HEK293 (cell line): ENCODE data around the gene ARHGAP15.

ENCODE experiments used
- CTCF ChIA-PET: fragments of 350-600 bp; formaldehyde crosslinking; extraction: SDS; loops from one replicate; lab custom pipeline; 2021; ENCODE audit warnings: antibody characterized with exemption; lab: Yijun Ruan, JAX
- POLR2A ChIA-PET: fragments of 300-600 bp; formaldehyde crosslinking; extraction: SDS; loops from one replicate; lab custom pipeline; 2020; ENCODE audit warnings: antibody characterized with exemption, inconsistent platforms; lab: Yijun Ruan, JAX
- H3K27ac ChIP-seq: fragments of 200-500 bp; sonication (Bioruptor generic); 2 replicates; pipeline ENCODE4 v1.5.1; 2014; ENCODE audit warnings: low read depth, low read length, control low read depth, inconsistent platforms; ENCODE audit errors: extremely low read depth
- H3K36me3 ChIP-seq, 2 experiments: fragments of 200-500 bp in 1 of 2; sonication (Bioruptor generic) in 1 of 2; 1 replicate in 1 of 2; 2 replicates in 1 of 2; pipeline ENCODE4 v1.5.1; 2014 to 2017; ENCODE audit warnings: inconsistent platforms in 2 of 2, low read length in 2 of 2; ENCODE audit not compliant: control insufficient read depth in 2 of 2, insufficient read depth in 1 of 2
- H3K4me1 ChIP-seq: fragments of 200-500 bp; sonication (Bioruptor generic); 2 replicates; pipeline ENCODE4 v1.5.1; 2014; ENCODE audit warnings: mild to moderate bottlenecking, low read length, inconsistent platforms; ENCODE audit not compliant: control insufficient read depth, insufficient read depth
- H3K4me3 ChIP-seq: 2 replicates; pipeline ENCODE4 v1.5.1; 2011; ENCODE audit warnings: low read depth, mild to moderate bottlenecking, control low read depth, low read length, moderate library complexity
- H3K9me3 ChIP-seq: fragments of 200-500 bp; sonication (Bioruptor generic); 2 replicates; pipeline ENCODE4 v1.5.1; 2014; ENCODE audit warnings: low read depth, low read length, inconsistent platforms; ENCODE audit not compliant: control insufficient read depth, insufficient read depth
- AEBP2 ChIP-seq: fragments of 450-650 bp; formaldehyde crosslinking; IDR thresholded peaks from 2 replicates; pipeline ENCODE4 v1.5.1; 2016; ENCODE audit warnings: missing biosample characterization, missing genetic modification characterization, borderline replicate concordance
- ATF2 ChIP-seq: fragments of 450-650 bp; formaldehyde crosslinking; IDR thresholded peaks from 2 replicates; pipeline ENCODE4 v1.5.1; 2016; ENCODE audit warnings: missing biosample characterization, missing genetic modification characterization, low read depth
- BCL11B ChIP-seq: fragments of 450-650 bp; formaldehyde crosslinking; IDR thresholded peaks from 2 replicates; pipeline ENCODE4 v1.5.1; 2016; ENCODE audit warnings: low read depth, missing biosample characterization, missing genetic modification characterization
- HIC1 ChIP-seq: fragments of 450-650 bp; formaldehyde crosslinking; IDR thresholded peaks from 2 replicates; pipeline ENCODE4 v1.5.1; 2016; ENCODE audit warnings: missing biosample characterization, missing genetic modification characterization
- INSM2 ChIP-seq: fragments of 450-650 bp; formaldehyde crosslinking; IDR thresholded peaks from 2 replicates; pipeline ENCODE4 v1.5.1; 2016; ENCODE audit warnings: missing biosample characterization, missing genetic modification characterization
- MZF1 ChIP-seq: fragments of 450-650 bp; formaldehyde crosslinking; IDR thresholded peaks from 2 replicates; pipeline ENCODE4 v1.5.1; 2017; ENCODE audit warnings: missing biosample characterization, missing genetic modification characterization, borderline replicate concordance
- PBX3 ChIP-seq: sonication (generic); formaldehyde crosslinking; IDR thresholded peaks from 2 replicates; pipeline ENCODE4 v1.8.1; 2022; ENCODE audit warnings: mild to moderate bottlenecking, moderate library complexity, missing genetic modification reagents
- ZNF132 ChIP-seq: fragments of 450-650 bp; formaldehyde crosslinking; IDR thresholded peaks from 2 replicates; pipeline ENCODE4 v1.5.1; 2017; ENCODE audit warnings: missing biosample characterization, missing genetic modification characterization, borderline replicate concordance
- ZNF19 ChIP-seq: fragments of 450-650 bp; formaldehyde crosslinking; IDR thresholded peaks from 2 replicates; pipeline ENCODE4; 2016; ENCODE audit warnings: missing biosample characterization, missing genetic modification characterization, low read depth
- ZNF488 ChIP-seq: fragments of 450-650 bp; formaldehyde crosslinking; IDR thresholded peaks from 2 replicates; pipeline ENCODE4 v1.5.1; 2016; ENCODE audit warnings: missing biosample characterization, missing genetic modification characterization
- ZNF513 ChIP-seq: fragments of 450-650 bp; IDR thresholded peaks from 2 replicates; pipeline ENCODE4 v1.5.1; 2018; ENCODE audit warnings: missing biosample characterization, missing genetic modification characterization
- ZNF596 ChIP-seq: fragments of 450-650 bp; IDR thresholded peaks from 2 replicates; pipeline ENCODE4 v1.5.0; 2018; ENCODE audit warnings: missing biosample characterization, mild to moderate bottlenecking, missing genetic modification characterization, moderate library complexity
- ZNF621 ChIP-seq: fragments of 450-650 bp; formaldehyde crosslinking; IDR thresholded peaks from 2 replicates; pipeline ENCODE4 v1.5.1; 2017; ENCODE audit warnings: missing biosample characterization, missing genetic modification characterization
- ZNF645 ChIP-seq: fragments of 450-650 bp; formaldehyde crosslinking; IDR thresholded peaks from 2 replicates; pipeline ENCODE4; 2016; ENCODE audit warnings: missing biosample characterization, missing genetic modification characterization

Gene ARHGAP15

GRCh38 chr2:143289025-143289424, 159.8 kb downstream of the ARHGAP15 start:
- no peak for TF ChIP-seq INSM2 (tag by site-specific recombination)
- TF ChIP-seq ZNF488 (tag by site-specific recombination): no peak
- no peak for TF ChIP-seq ZNF596 (tag by site-specific recombination)
- TF ChIP-seq ZNF132 (tag by site-specific recombination): no peak
- no peak for TF ChIP-seq ZNF19
- no peak for TF ChIP-seq PBX3 (CRISPR knock-in tag)
- TF ChIP-seq HIC1: no peak
- TF ChIP-seq ZNF645 (tag by site-specific recombination): no peak
- TF ChIP-seq, all 188 proteins: peak for 0
- Histone ChIP-seq H3K9me3 (no peaks in the 10 kb centered on the region), H3K4me1 (no peaks in the 10 kb centered on the region), H3K27ac (no peak overlapping the region), H3K4me3 (no peak overlapping the region), H3K36me3 (no peaks in the 10 kb centered on the region)
- ChIA-PET CTCF (interaction anchor here (0.7 to 0.9 kb wide), 2 partner anchors 30 to 1017 kb away, joined by 3 to 4 read pairs; no protein-coding TSS in a partner anchor), POLR2A (no interaction called here)

GRCh38 chr2:143290221-143290620, 161.0 kb downstream of the ARHGAP15 start:
- TF ChIP-seq ZNF513 (no peak), ATF2 (no peak), MZF1 (tag by site-specific recombination) (no peak), AEBP2 (tag by site-specific recombination) (no peak), BCL11B (tag by site-specific recombination) (no peak), ZNF621 (tag by site-specific recombination) (no peak)
- Histone ChIP-seq H3K36me3 (no peaks in the 10 kb centered on the region), H3K4me3 (no peak overlapping the region), H3K27ac (no peak overlapping the region), H3K9me3 (no peaks in the 10 kb centered on the region), H3K4me1 (no peaks in the 10 kb centered on the region)
- CTCF ChIA-PET: no interaction called here
- POLR2A ChIA-PET: no interaction called here
